GM18909 (cell line): ENCODE measurements around the gene OR2J2.
"Not testable (repeated sequence)": the region's sequence is repeated elsewhere in the genome, so short reads cannot be mapped to it uniquely, and the experiment has no call there.

ENCODE experiments used
- ATAC-seq: cut with Tn5 transposase; IDR thresholded peaks from one replicate; pipeline ENCODE4 v1.9.1; 2021; ENCODE audit warnings: mild to moderate bottlenecking; ENCODE audit not compliant: unreplicated experiment, poor library complexity

Gene OR2J2

GRCh38 chr6:29218056-29218455 lies 47.3 kb downstream of the OR2J2 start:
- ATAC-seq: not testable (repeated sequence)
